Activated T-helper 17 cell treated with anti-CD3 and anti-CD28 coated beads, Interleukin-2, amount 50 U/mL, for 72 hours (primary cell): ENCODE measurements around the gene DOCK10. TPM values are rescaled to one million over a fixed set of nuclear protein-coding genes. Genes with fewer than 3 reads are reported as not detected.

Experiments used
- ATAC-seq: fragments of 150-1000 bp; cut with Tn5 transposase; replicated peaks from 2 replicates; pipeline ENCODE4 v1.10.0; 2021; ENCODE audit warnings: mild to moderate bottlenecking, moderate library complexity
- H3K27ac Mint-ChIP-seq: one replicate; pipeline ENCODE4 v1.8.0; 2022; ENCODE audit warnings: mixed read lengths
- H3K27me3 Mint-ChIP-seq: one replicate; pipeline ENCODE4 v1.8.0; 2022; ENCODE audit warnings: mixed read lengths
- H3K36me3 Mint-ChIP-seq: one replicate; pipeline ENCODE4 v1.8.0; 2022; ENCODE audit warnings: low read depth, mild to moderate bottlenecking, mixed read lengths
- H3K4me1 Mint-ChIP-seq: one replicate; pipeline ENCODE4 v1.8.0; 2022; ENCODE audit warnings: mixed read lengths
- H3K4me3 Mint-ChIP-seq: one replicate; pipeline ENCODE4 v1.8.0; 2022; ENCODE audit warnings: mild to moderate bottlenecking, mixed read lengths
- H3K9me3 Mint-ChIP-seq: one replicate; pipeline ENCODE4 v1.8.0; 2022; ENCODE audit warnings: mixed read lengths
- total RNA-seq, 2 donors: library from RNA; stranded (reverse); gene quantifications; one replicate each; pipeline ENCODE4 v1.2.3, GENCODE V29; 2022

Gene DOCK10
- total RNA-seq, 2 donors from 2014 or later = 142 to 227 TPM

GRCh38 chr2:224901121-224901676 lies 141.1 kb downstream of the DOCK10 start:
- peaks cover 90% of the 10 kb centered on the region for H3K36me3 Mint-ChIP-seq

GRCh38 chr2:224895377-224895776 lies 146.9 kb downstream of the DOCK10 start:
- Mint-ChIP-seq H3K4me1 (peaks cover 33% of the 10 kb centered on the region), H3K9me3 (no peaks in the 10 kb centered on the region), H3K4me3 (peak overlapping the region; percentile 61), H3K27me3 (no peaks in the 10 kb centered on the region), H3K27ac (peak overlapping the region; percentile 67), H3K36me3 (peaks cover 97% of the 10 kb centered on the region)
- no peak for ATAC-seq

More at GRCh38 chr2:224901121-224901676, 141.1 kb downstream of the DOCK10 start:
- Mint-ChIP-seq H3K27me3 (no peaks in the 10 kb centered on the region), H3K27ac (peak overlapping the region; percentile 65), H3K4me3 (no peak overlapping the region), H3K4me1 (peaks cover 33% of the 10 kb centered on the region), H3K9me3 (no peaks in the 10 kb centered on the region)
- no peak for ATAC-seq

- Mint-ChIP-seq H3K27me3 (no peaks in the 10 kb centered on the region), H3K9me3 (no peaks in the 10 kb centered on the region), H3K27ac (peak overlapping the region; percentile 67), H3K4me3 (peak overlapping the region; percentile 61), H3K36me3 (peaks cover 100% of the 10 kb centered on the region), H3K4me1 (peaks cover 39% of the 10 kb centered on the region)
- ATAC-seq = peak; percentile 92
Measured at GRCh38 chr2:224894356-224894755, 147.9 kb downstream of the DOCK10 start.

DNA sequence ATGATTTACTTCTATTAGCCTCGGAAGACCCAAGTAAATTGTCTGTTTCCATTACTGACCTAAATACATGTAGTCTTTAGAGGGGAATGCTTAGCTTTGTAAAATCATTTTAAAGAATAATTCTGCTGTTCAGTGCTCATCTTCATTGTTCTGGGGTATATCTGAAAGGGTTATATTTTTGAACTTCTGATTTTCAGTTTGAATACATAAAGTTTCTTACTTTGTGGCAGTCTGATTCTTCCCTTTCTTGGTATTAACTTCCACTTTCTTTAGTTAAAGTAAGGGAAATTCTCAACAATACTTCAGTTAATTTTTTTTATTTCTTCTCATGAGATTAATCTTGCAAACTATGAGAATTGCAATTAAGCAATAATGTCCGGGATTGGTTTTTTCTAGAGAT lies 148.4 kb downstream of the DOCK10 start:
- H3K4me3 Mint-ChIP-seq = peak overlapping the region; percentile 61
- peak overlapping the region; percentile 67 for H3K27ac Mint-ChIP-seq
- ATAC-seq = no peak
- no peaks in the 10 kb centered on the region for H3K27me3 Mint-ChIP-seq
- H3K36me3 Mint-ChIP-seq = peaks cover 100% of the 10 kb centered on the region
- peaks cover 39% of the 10 kb centered on the region for H3K4me1 Mint-ChIP-seq
- no peaks in the 10 kb centered on the region for H3K9me3 Mint-ChIP-seq

DNA sequence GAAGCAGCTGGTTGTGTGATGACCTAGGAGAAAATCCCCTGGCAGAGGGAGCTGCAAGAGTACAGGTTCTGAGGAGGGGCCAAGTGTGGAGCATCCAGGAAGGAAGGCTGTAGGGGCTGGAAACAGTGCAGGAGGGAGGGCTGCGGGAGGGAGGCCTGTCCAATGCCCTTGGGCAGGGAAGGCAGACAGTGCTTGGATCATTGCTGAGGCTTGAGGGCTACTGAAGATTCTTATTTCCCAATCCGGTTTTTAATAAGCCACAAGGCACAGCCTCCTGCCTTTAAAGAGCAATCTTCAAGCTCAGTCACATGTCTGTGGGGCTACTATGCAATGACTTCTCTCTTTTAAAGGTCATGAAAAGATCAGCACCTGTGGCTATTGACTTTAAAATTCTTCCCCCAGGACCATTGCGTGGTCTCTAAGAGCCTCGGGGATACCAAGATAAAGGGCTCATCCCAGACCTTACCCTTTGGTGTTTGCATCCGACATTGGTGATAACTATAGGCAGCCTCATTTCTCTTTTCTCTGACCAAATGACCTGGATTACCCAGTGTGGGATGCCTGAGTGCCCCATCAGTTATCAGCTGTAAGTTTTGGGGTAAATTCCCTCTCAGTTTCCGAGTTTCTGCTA lies 149.6 kb downstream of the DOCK10 start:
- peak overlapping the region; percentile 63 for H3K27ac Mint-ChIP-seq

DNA sequence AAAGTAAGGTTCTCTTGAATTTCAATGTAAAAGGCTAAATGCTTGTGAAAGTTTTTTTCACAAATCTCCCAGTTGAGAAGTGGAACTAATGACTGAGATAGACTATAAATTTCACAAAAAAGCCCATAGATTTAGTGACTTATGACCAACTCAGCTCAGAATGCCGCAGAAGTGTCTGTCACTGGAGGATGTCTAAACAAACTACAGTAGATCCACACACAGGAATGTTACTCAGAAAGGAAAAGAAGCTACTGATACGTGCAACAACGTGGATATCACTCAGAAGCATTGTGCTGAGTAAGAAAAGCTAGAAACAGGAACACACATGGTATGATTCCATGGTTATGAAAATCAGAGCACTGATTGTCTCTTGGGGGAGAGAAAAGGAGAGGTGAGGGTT lies 151.9 kb downstream of the DOCK10 start:
- peaks cover 100% of the 10 kb centered on the region for H3K36me3 Mint-ChIP-seq
- ATAC-seq = no peak
- no peaks in the 10 kb centered on the region for H3K9me3 Mint-ChIP-seq
- peaks cover 51% of the 10 kb centered on the region for H3K4me1 Mint-ChIP-seq
- H3K27ac Mint-ChIP-seq = no peak overlapping the region
- H3K4me3 Mint-ChIP-seq = no peak overlapping the region
- H3K27me3 Mint-ChIP-seq = no peaks in the 10 kb centered on the region

More for the DNA sequence above, 149.6 kb downstream of the DOCK10 start:
- Mint-ChIP-seq H3K9me3 (no peaks in the 10 kb centered on the region), H3K4me1 (peaks cover 41% of the 10 kb centered on the region), H3K4me3 (no peak overlapping the region), H3K27me3 (no peaks in the 10 kb centered on the region), H3K36me3 (peaks cover 100% of the 10 kb centered on the region)
- ATAC-seq = no peak

- Mint-ChIP-seq H3K9me3 (no peaks in the 10 kb centered on the region), H3K4me3 (peak overlapping the region; percentile 60), H3K4me1 (peaks cover 54% of the 10 kb centered on the region), H3K27me3 (no peaks in the 10 kb centered on the region), H3K27ac (peak overlapping the region; percentile 81), H3K36me3 (peaks cover 100% of the 10 kb centered on the region)
- ATAC-seq = peak; percentile 25
Measured at GRCh38 chr2:224887141-224887540, 155.1 kb downstream of the DOCK10 start.

DNA sequence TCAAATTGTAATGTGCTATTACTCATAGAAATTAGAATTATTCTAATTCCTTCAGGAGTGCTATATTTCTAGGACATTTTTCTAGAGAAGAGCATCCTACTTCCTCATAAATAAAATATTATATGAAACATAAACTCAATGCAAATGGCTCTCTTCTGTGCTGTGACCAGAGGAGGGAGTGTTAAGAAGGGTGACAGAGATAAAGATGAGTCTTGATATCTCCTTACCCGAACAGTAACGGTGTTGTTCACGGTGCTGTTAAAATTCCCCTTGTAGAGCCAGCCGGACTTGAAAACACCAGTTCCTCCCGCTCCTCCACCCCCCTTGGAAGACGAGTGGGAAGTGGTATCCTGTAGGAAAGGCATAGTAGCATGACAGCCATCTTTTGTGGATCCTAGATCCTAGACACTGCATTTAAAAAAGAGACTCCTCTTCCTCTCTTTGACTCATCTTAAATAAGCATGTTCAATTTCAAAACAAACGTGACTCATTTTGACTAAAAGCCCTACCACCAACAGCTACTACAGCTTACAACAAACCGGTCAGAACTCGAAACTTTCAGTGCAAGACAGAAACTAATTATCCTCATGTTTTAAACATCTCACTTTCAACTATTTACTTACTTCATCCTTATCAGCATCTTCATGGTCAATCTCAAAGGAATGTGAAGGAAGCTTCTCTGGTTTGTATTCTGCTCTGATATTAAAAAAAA lies 156.3 kb downstream of the DOCK10 start:
- Mint-ChIP-seq H3K27ac (peak overlapping the region; percentile 81), H3K4me1 (peaks cover 60% of the 10 kb centered on the region), H3K36me3 (peaks cover 100% of the 10 kb centered on the region), H3K4me3 (peak overlapping the region; percentile 60), H3K27me3 (no peaks in the 10 kb centered on the region), H3K9me3 (no peaks in the 10 kb centered on the region)
- ATAC-seq = peak; percentile 85

- Mint-ChIP-seq H3K36me3 (peaks cover 100% of the 10 kb centered on the region), H3K4me1 (peaks cover 60% of the 10 kb centered on the region), H3K27ac (peak overlapping the region; percentile 81), H3K27me3 (no peaks in the 10 kb centered on the region), H3K9me3 (no peaks in the 10 kb centered on the region), H3K4me3 (peak overlapping the region; percentile 60)
- ATAC-seq = no peak
Measured at GRCh38 chr2:224885291-224885690, 157.0 kb downstream of the DOCK10 start.

DNA sequence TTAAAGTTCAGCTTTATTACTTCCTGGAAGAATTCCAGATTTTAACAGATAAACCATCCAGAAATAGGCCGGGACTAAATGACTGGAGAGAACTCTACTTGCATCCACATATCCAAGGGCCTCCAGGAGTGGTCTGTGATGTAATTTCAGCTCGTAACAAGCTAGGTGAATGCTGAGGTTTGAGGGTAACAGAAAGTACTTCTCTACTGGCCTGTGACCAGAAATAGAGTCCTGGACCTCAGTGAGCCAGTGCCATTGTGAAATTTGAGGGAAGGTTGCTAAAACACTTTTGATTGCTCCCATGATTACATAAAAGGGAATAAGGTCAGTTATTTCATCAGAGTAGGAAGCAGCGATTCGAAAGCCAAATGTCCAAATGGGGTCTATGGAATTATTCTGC lies 158.1 kb downstream of the DOCK10 start:
- Mint-ChIP-seq H3K27ac (no peak overlapping the region), H3K36me3 (peaks cover 100% of the 10 kb centered on the region), H3K4me1 (peaks cover 55% of the 10 kb centered on the region), H3K27me3 (no peaks in the 10 kb centered on the region), H3K9me3 (no peaks in the 10 kb centered on the region), H3K4me3 (no peak overlapping the region)
- ATAC-seq = no peak

DNA sequence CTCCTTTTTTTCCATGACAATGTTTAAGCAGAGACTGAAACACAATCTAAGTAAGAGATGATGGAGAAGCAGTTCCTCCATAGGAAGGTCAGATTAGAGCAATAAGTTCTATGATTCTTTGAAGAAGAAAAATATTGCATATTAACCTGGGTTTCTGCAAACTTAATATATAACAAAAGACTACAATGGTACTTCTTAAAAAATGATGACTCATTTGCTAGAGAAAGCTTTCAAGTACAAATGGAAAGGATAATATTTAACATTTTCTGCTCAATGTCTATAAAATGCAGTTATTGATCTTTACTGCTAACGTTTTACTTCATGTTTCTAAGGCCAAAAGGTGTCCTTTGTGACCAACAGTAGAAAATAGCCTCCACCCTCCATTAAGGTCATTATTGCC lies 158.6 kb downstream of the DOCK10 start:
- Mint-ChIP-seq H3K4me3 (no peak overlapping the region), H3K36me3 (peaks cover 100% of the 10 kb centered on the region), H3K4me1 (peaks cover 57% of the 10 kb centered on the region), H3K27me3 (no peaks in the 10 kb centered on the region), H3K9me3 (no peaks in the 10 kb centered on the region), H3K27ac (no peak overlapping the region)
- no peak for ATAC-seq

DNA sequence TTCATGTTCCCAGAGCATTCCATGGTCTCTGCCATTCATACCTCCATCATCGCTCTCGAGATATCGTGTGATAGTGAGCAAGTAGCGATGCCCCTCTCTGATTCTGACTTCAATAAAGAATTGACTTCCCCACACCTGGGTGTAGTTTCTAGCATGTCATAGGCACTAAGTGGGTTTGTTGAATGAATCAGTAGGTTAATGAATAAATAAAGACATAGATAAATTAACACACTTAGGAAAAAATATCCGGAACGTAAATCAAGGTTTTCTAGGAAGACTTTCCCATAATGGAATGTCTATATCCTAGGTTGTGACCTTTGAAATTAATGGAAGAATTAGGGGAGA lies 159.1 kb downstream of the DOCK10 start:
- Mint-ChIP-seq H3K9me3 (no peaks in the 10 kb centered on the region), H3K4me3 (peak overlapping the region; percentile 43)

GRCh38 chr2:224882291-224883171 lies 159.7 kb downstream of the DOCK10 start:
- Mint-ChIP-seq H3K4me1 (peaks cover 48% of the 10 kb centered on the region), H3K27ac (peak overlapping the region; percentile 81), H3K36me3 (peaks cover 100% of the 10 kb centered on the region), H3K9me3 (no peaks in the 10 kb centered on the region), H3K27me3 (no peaks in the 10 kb centered on the region), H3K4me3 (peak overlapping the region; percentile 43)
- peak; percentile 75 for ATAC-seq

More for the DNA sequence above, 159.1 kb downstream of the DOCK10 start:
- Mint-ChIP-seq H3K4me1 (peaks cover 51% of the 10 kb centered on the region), H3K36me3 (peaks cover 100% of the 10 kb centered on the region), H3K27ac (peak overlapping the region; percentile 81), H3K27me3 (no peaks in the 10 kb centered on the region)
- no peak for ATAC-seq

GRCh38 chr2:224881846-224882245 lies 160.4 kb downstream of the DOCK10 start:
- Mint-ChIP-seq H3K9me3 (no peaks in the 10 kb centered on the region), H3K4me3 (peak overlapping the region; percentile 43), H3K27ac (peak overlapping the region; percentile 81), H3K27me3 (no peaks in the 10 kb centered on the region), H3K4me1 (peaks cover 49% of the 10 kb centered on the region), H3K36me3 (peaks cover 100% of the 10 kb centered on the region)
- no peak for ATAC-seq
